HEK293 (cell line): Measurements from ENCODE around the gene SYNCRIP.

ENCODE experiments used
- CTCF ChIA-PET: fragments of 350-600 bp; formaldehyde crosslinking; extraction: SDS; loops from one replicate; lab custom pipeline; 2021; ENCODE audit warnings: antibody characterized with exemption; lab: Yijun Ruan, JAX
- POLR2A ChIA-PET: fragments of 300-600 bp; formaldehyde crosslinking; extraction: SDS; loops from one replicate; lab custom pipeline; 2020; ENCODE audit warnings: antibody characterized with exemption, inconsistent platforms; lab: Yijun Ruan, JAX
- H3K27ac ChIP-seq: fragments of 200-500 bp; sonication (Bioruptor generic); 2 replicates; pipeline ENCODE4 v1.5.1; 2014; ENCODE audit warnings: low read depth, low read length, control low read depth, inconsistent platforms; ENCODE audit errors: extremely low read depth
- H3K36me3 ChIP-seq, 2 experiments: fragments of 200-500 bp in 1 of 2; sonication (Bioruptor generic) in 1 of 2; 1 replicate in 1 of 2; 2 replicates in 1 of 2; pipeline ENCODE4 v1.5.1; 2014 to 2017; ENCODE audit warnings: inconsistent platforms in 2 of 2, low read length in 2 of 2; ENCODE audit not compliant: control insufficient read depth in 2 of 2, insufficient read depth in 1 of 2
- H3K4me1 ChIP-seq: fragments of 200-500 bp; sonication (Bioruptor generic); 2 replicates; pipeline ENCODE4 v1.5.1; 2014; ENCODE audit warnings: mild to moderate bottlenecking, low read length, inconsistent platforms; ENCODE audit not compliant: control insufficient read depth, insufficient read depth
- H3K4me3 ChIP-seq: 2 replicates; pipeline ENCODE4 v1.5.1; 2011; ENCODE audit warnings: low read depth, mild to moderate bottlenecking, control low read depth, low read length, moderate library complexity
- H3K9me3 ChIP-seq: fragments of 200-500 bp; sonication (Bioruptor generic); 2 replicates; pipeline ENCODE4 v1.5.1; 2014; ENCODE audit warnings: low read depth, low read length, inconsistent platforms; ENCODE audit not compliant: control insufficient read depth, insufficient read depth
- GLI4 ChIP-seq: fragments of 450-650 bp; formaldehyde crosslinking; IDR thresholded peaks from 2 replicates; pipeline ENCODE4 v1.5.1; 2016; ENCODE audit warnings: missing biosample characterization, missing genetic modification characterization
- PRDM1 ChIP-seq: fragments of 450-650 bp; formaldehyde crosslinking; IDR thresholded peaks from 2 replicates; pipeline ENCODE4; 2016; ENCODE audit warnings: missing biosample characterization, missing genetic modification characterization
- SCRT2 ChIP-seq: fragments of 450-650 bp; formaldehyde crosslinking; IDR thresholded peaks from 2 replicates; pipeline ENCODE4 v1.5.1; 2016; ENCODE audit warnings: missing biosample characterization, missing genetic modification characterization
- SP7 ChIP-seq: fragments of 450-650 bp; formaldehyde crosslinking; IDR thresholded peaks from 2 replicates; pipeline ENCODE4 v1.5.1; 2016; ENCODE audit warnings: missing biosample characterization, missing genetic modification characterization
- ZBTB10 ChIP-seq: fragments of 450-650 bp; formaldehyde crosslinking; IDR thresholded peaks from 2 replicates; pipeline ENCODE4 v1.5.1; 2016; ENCODE audit warnings: missing biosample characterization, missing genetic modification characterization
- ZBTB44 ChIP-seq: fragments of 450-650 bp; IDR thresholded peaks from 2 replicates; pipeline ENCODE4 v1.5.1; 2018; ENCODE audit warnings: missing biosample characterization, mild to moderate bottlenecking, missing genetic modification characterization
- ZNF19 ChIP-seq: fragments of 450-650 bp; formaldehyde crosslinking; IDR thresholded peaks from 2 replicates; pipeline ENCODE4; 2016; ENCODE audit warnings: missing biosample characterization, missing genetic modification characterization, low read depth
- ZNF280C ChIP-seq: fragments of 450-650 bp; formaldehyde crosslinking; IDR thresholded peaks from 2 replicates; pipeline ENCODE4 v1.5.1; 2016; ENCODE audit warnings: missing biosample characterization, missing genetic modification characterization
- ZNF280D ChIP-seq: fragments of 450-650 bp; formaldehyde crosslinking; IDR thresholded peaks from 2 replicates; pipeline ENCODE4 v1.5.1; 2016; ENCODE audit warnings: missing biosample characterization, missing genetic modification characterization
- ZNF398 ChIP-seq: fragments of 450-650 bp; formaldehyde crosslinking; IDR thresholded peaks from 2 replicates; pipeline ENCODE4 v1.5.1; 2017; ENCODE audit warnings: missing biosample characterization, missing genetic modification characterization
- ZNF549 ChIP-seq: fragments of 450-650 bp; IDR thresholded peaks from 2 replicates; pipeline ENCODE4 v1.5.1; 2018; ENCODE audit warnings: missing biosample characterization, missing genetic modification characterization, mild to moderate bottlenecking, inconsistent platforms, moderate library complexity
- ZNF677 ChIP-seq: fragments of 450-650 bp; IDR thresholded peaks from 2 replicates; pipeline ENCODE4 v1.5.0; 2018; ENCODE audit warnings: missing biosample characterization, mild to moderate bottlenecking, missing genetic modification characterization, moderate library complexity
- ZSCAN4 ChIP-seq: fragments of 450-650 bp; formaldehyde crosslinking; IDR thresholded peaks from 2 replicates; pipeline ENCODE4 v1.5.1; 2017; ENCODE audit warnings: missing biosample characterization, missing genetic modification characterization

SYNCRIP gene

GRCh38 chr6:85592033-85592432 is 50.7 kb downstream of the SYNCRIP start (continued):
- TF ChIP-seq ZNF280C (tag by site-specific recombination) (no peak), ZNF549 (no peak)

- Histone ChIP-seq H3K4me3 (no peak overlapping the region), H3K36me3 (peaks cover 4 to 5% of the 10 kb centered on the region in 2 experiments; a peak in 2 of 3 replicates), H3K9me3 (no peaks in the 10 kb centered on the region), H3K4me1 (no peaks in the 10 kb centered on the region), H3K27ac (no peak overlapping the region)
- CTCF ChIA-PET = interaction anchor here (0.6 kb wide), 1 partner anchor 623 kb away, joined by 3 read pairs; no protein-coding TSS in a partner anchor
- TF ChIP-seq ZSCAN4 (tag by site-specific recombination) = no peak
- no peak for TF ChIP-seq ZNF398
- no peak for TF ChIP-seq PRDM1 (tag by site-specific recombination)
- no peak for TF ChIP-seq ZNF280D
- TF ChIP-seq SP7 (tag by site-specific recombination) = no peak
- TF ChIP-seq ZNF677 (tag by site-specific recombination) = no peak
- no peak for TF ChIP-seq SCRT2 (tag by site-specific recombination)
- no peak for TF ChIP-seq GLI4 (tag by site-specific recombination)
- no peak for TF ChIP-seq ZBTB44 (tag by site-specific recombination)
- TF ChIP-seq ZNF19 (tag by site-specific recombination) = no peak
- TF ChIP-seq ZBTB10 (tag by site-specific recombination) = no peak
- POLR2A ChIA-PET = interaction anchor here (1.8 to 6.9 kb wide), 2 partner anchors 53 to 87 kb away, joined by 5 to 83 read pairs; no protein-coding TSS in a partner anchor
Measured at GRCh38 chr6:85591207-85591606, 51.5 kb downstream of the SYNCRIP start.
